Tibial artery (tissue), 4 donors: Measurements from ENCODE around the gene PGM2.

ENCODE experiments used
- DNase-seq, 2 donors: peaks; one replicate each; pipeline ENCODE4 v3.0.0-alpha.2; 2019
- H3K27ac ChIP-seq, 2 donors: fragments of 200-600 bp; sonication (generic) in 1 of 2; 1 replicate in 1 of 2; 2 replicates in 1 of 2; pipeline ENCODE4 v1.5.1; 2018 to 2019; ENCODE audit warnings: mild to moderate bottlenecking in 1 of 2
- H3K27me3 ChIP-seq, 2 donors: fragments of 200-600 bp; sonication (generic) in 1 of 2; one replicate each; pipeline versions ENCODE4 v1.5.1 to v1.6.0; 2016 to 2019
- H3K36me3 ChIP-seq, 3 donors: fragments of 200-600 bp; sonication (generic) in 2 of 3; one replicate each; pipeline ENCODE4 v1.5.1; 2016 to 2019; ENCODE audit warnings: mild to moderate bottlenecking in 2 of 3
- H3K4me1 ChIP-seq, 4 donors: fragments of 200-600 bp; sonication (generic) in 2 of 4; 1 replicate in 3 of 4; 2 replicates in 1 of 4; pipeline ENCODE4 v1.5.1; 2016 to 2019
- H3K4me3 ChIP-seq, 2 donors: fragments of 200-600 bp; sonication (generic) in 1 of 2; 1 replicate in 1 of 2; 2 replicates in 1 of 2; pipeline ENCODE4 v1.5.1; 2018 to 2019; ENCODE audit warnings: mild to moderate bottlenecking in 2 of 2
- H3K9me3 ChIP-seq, 3 donors: fragments of 200-600 bp; sonication (generic) in 1 of 3; one replicate each; pipeline ENCODE4 v1.5.1; 2016 to 2019
- CTCF ChIP-seq, 2 experiments: fragments of 200-600 bp in 1 of 2; fragments of 450-650 bp in 1 of 2; IDR thresholded peaks; one replicate each; pipeline ENCODE4 v1.5.1; 2017 to 2019; ENCODE audit warnings: antibody characterized with exemption in 2 of 2, mild to moderate bottlenecking in 1 of 2, moderate library complexity in 1 of 2
- intact Hi-C: fragments of 100-400 bp; cut with DNase I; formaldehyde crosslinking; loops from one replicate; pipeline ENCODE4 v1.15.0; 2023; ENCODE audit warnings: low total_unique reads

The PGM2 gene

GRCh38 chr4:37891260-37892159, 65.0 kb downstream of the PGM2 start:
- Histone ChIP-seq H3K4me3 (peak overlapping the region; percentile 84 to 94), H3K36me3 (no peaks in the 10 kb centered on the region), H3K4me1 (peaks cover 0 to 58% (median 16%) of the 10 kb centered on the region in 4 donors), H3K9me3 (no peaks in the 10 kb centered on the region), H3K27me3 (no peaks in the 10 kb centered on the region), H3K27ac (peak overlapping the region; percentile 94 to 98)
- peak; percentile 57 to 83 for DNase-seq
- intact Hi-C loops: loop anchor here (2.0 to 10.0 kb wide), 5 partner anchors 65 to 205 kb away; partner anchors contain the start of genes PGM2 and RELL1
- no peak for TF ChIP-seq CTCF (IDR thresholded peaks at IDR 0.05)

GRCh38 chr4:37892641-37893040, 66.2 kb downstream of the PGM2 start:
- Histone ChIP-seq H3K36me3 (no peaks in the 10 kb centered on the region), H3K27ac (peak overlapping the region; percentile 94 to 98), H3K4me3 (peak overlapping the region in 1 of 2 donors; percentile 94), H3K27me3 (no peaks in the 10 kb centered on the region), H3K4me1 (peaks cover 0 to 63% (median 18%) of the 10 kb centered on the region in 4 donors), H3K9me3 (no peaks in the 10 kb centered on the region)
- DNase-seq: peak in 1 of 2 donors; percentile 32
- intact Hi-C loops: loop anchor here (10.0 kb wide), 2 partner anchors 88 to 142 kb away; no protein-coding TSS in a partner anchor
- TF ChIP-seq CTCF (IDR thresholded peaks at IDR 0.05): no peak

DNA sequence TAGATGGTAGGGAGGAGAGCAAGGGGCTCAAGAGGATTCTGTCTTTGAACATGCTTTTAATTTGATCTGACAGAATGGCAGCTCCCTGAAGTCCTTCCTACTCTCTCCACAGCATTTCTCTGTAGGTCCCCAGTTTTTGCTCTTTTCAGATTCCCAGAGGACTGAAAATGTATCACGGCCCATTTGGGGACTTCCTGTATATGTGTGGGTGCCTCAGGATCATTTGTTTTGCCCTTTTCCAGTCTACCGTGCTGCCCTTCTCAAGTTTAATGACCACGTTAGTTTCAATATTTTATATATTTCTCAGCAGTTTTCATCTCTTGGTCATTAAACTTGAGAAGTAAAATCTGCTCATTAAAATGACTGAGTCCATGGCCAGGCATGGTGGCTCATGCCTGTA, 66.7 kb downstream of the PGM2 start:
- H3K27me3 ChIP-seq: no peaks in the 10 kb centered on the region
- no peaks in the 10 kb centered on the region for H3K9me3 ChIP-seq
- intact Hi-C loops: loop anchor here (10.0 kb wide), 2 partner anchors 88 to 142 kb away; no protein-coding TSS in a partner anchor
- no peak overlapping the region for H3K4me3 ChIP-seq
- H3K36me3 ChIP-seq: no peaks in the 10 kb centered on the region
- no peak for DNase-seq
- no peak for TF ChIP-seq CTCF (IDR thresholded peaks at IDR 0.05)
- peak overlapping the region; percentile 94 to 98 for H3K27ac ChIP-seq
- peaks cover 0 to 63% (median 18%) of the 10 kb centered on the region in 4 donors for H3K4me1 ChIP-seq

DNA sequence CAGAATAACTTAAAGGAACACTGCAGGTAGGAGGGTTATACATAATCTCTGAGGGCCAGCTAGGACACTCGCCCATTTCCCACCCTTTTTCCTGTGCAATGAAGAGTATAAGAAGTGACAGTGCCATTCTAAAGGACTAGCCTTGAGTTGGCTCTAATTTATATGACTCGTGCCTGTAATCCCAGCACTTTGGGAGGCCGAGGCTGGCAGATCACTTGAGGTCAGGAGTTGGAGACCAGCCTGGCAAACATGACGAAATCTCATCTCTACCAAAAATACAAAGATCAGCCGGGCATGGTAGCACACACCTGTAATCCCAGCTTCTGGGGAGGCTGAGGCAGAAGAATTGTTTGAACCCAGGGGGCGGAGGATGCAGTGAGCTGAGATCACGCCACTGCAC, 68.8 kb downstream of the PGM2 start:
- no peaks in the 10 kb centered on the region for H3K27me3 ChIP-seq
- H3K27ac ChIP-seq: no peak overlapping the region
- no peak for DNase-seq
- intact Hi-C loops: loop anchor here (10.0 kb wide), 2 partner anchors 90 to 140 kb away; no protein-coding TSS in a partner anchor
- H3K9me3 ChIP-seq: no peaks in the 10 kb centered on the region
- H3K4me3 ChIP-seq: no peak overlapping the region
- TF ChIP-seq CTCF (IDR thresholded peaks at IDR 0.05): no peak
- H3K4me1 ChIP-seq: peaks cover 0 to 54% (median 9%) of the 10 kb centered on the region in 4 donors
- H3K36me3 ChIP-seq: no peaks in the 10 kb centered on the region

DNA sequence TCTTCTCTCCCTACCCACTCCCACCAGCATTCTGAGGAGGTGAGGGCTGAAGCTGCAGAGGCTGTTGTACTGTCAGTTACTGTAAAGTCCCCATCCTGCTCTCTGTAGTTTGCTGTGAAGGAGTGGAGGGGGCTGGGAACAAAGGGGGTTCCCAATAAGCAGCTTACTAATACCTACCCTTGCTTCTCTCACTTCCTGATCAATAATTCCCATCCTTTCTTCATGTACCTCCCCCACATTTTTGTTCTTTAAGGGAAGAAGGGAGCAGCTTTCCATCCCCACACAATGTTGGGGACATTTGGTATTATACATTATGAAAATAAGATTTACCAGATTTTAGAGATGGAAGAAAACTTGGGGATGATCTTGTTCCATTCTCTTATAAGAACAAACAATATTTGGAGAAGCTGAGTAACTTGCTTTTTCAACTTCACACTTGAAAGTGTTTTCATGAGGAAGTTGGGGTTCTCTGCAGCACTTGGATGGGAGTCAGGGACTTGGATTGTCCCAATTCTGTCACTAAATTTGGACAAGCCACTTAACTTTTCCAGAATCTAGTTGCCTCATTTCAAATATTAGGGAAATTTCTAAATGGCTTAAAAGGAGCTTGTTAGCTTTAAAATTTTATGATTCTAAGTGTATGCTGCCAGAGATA, 69.8 kb downstream of the PGM2 start:
- H3K4me1 ChIP-seq: peaks cover 0 to 54% (median 9%) of the 10 kb centered on the region in 4 donors
- H3K36me3 ChIP-seq: no peaks in the 10 kb centered on the region
- H3K9me3 ChIP-seq: no peaks in the 10 kb centered on the region
- H3K27me3 ChIP-seq: no peaks in the 10 kb centered on the region
- no peak overlapping the region for H3K27ac ChIP-seq
- H3K4me3 ChIP-seq: no peak overlapping the region
- DNase-seq: no peak
- no peak for TF ChIP-seq CTCF (IDR thresholded peaks at IDR 0.05)
- intact Hi-C loops: loop anchor here (10.0 kb wide), 2 partner anchors 92 to 138 kb away; no protein-coding TSS in a partner anchor
